Panc1 (cell line): Measurements from ENCODE around the gene MAP3K20. TPM values are rescaled to one million over a fixed set of nuclear protein-coding genes. Genes with fewer than 3 reads are reported as not detected.
A peak's percentile ranks its signal among the peaks of the same experiment; 100 is the strongest.

Experiments
- ATAC-seq: fragments of 200-7000 bp; cut with Tn5 transposase; 2 replicates; pipeline ENCODE4 v1.9.1; 2020; ENCODE audit warnings: mild to moderate bottlenecking, moderate library complexity
- BruUV-seq: library from RNA; stranded (reverse); fragments of 400-500 nt; replicated peaks from 2 replicates; lab custom pipeline; 2021; lab: Mats Ljungman, UMichigan
- CTCF ChIA-PET: fragments of 300-600 bp; sonication (Branson Sonifier 250); formaldehyde crosslinking; loops from one replicate; lab custom pipeline; 2022; ENCODE audit warnings: antibody characterized with exemption; lab: Charles Lee
- POLR2A ChIA-PET: fragments of 300-600 bp; sonication (Branson Sonifier 250); formaldehyde crosslinking; loops from one replicate; lab custom pipeline; 2022; ENCODE audit warnings: antibody characterized with exemption; lab: Charles Lee
- DNase-seq: peaks from one replicate; pipeline ENCODE4 v3.0.0-alpha.2; 2010; ENCODE audit warnings: low read depth, low spot score
- H3K27ac ChIP-seq: 2 replicates; pipeline ENCODE4 v1.5.1; 2011; ENCODE audit warnings: mild to moderate bottlenecking, low read length, inconsistent platforms
- H3K27me3 ChIP-seq: fragments of 200-500 bp; sonication (Bioruptor generic); 2 replicates; pipeline ENCODE4 v1.6.0; 2014; ENCODE audit warnings: low read length, inconsistent platforms; ENCODE audit not compliant: control insufficient read depth, insufficient read depth
- H3K36me3 ChIP-seq: fragments of 200-500 bp; sonication (Bioruptor generic); 2 replicates; pipeline ENCODE4 v1.5.1; 2014; ENCODE audit warnings: inconsistent platforms, mild to moderate bottlenecking, low read length, moderate library complexity; ENCODE audit not compliant: control insufficient read depth, insufficient read depth
- H3K4me1 ChIP-seq: 2 replicates; pipeline ENCODE4 v1.5.1; 2011; ENCODE audit warnings: inconsistent platforms, mild to moderate bottlenecking, low read length, moderate library complexity; ENCODE audit not compliant: control insufficient read depth, insufficient read depth
- H3K4me3 ChIP-seq, 2 experiments: 2 replicates each; pipeline ENCODE4 v1.5.1; 2011 to 2012; ENCODE audit warnings: low read depth in 2 of 2, low read length in 2 of 2, mild to moderate bottlenecking in 2 of 2, inconsistent platforms in 1 of 2, moderate library complexity in 1 of 2
- H3K9me3 ChIP-seq: fragments of 200-500 bp; sonication (Bioruptor generic); 2 replicates; pipeline ENCODE4 v1.5.1; 2014; ENCODE audit warnings: low read depth, mild to moderate bottlenecking, inconsistent platforms, low read length, moderate library complexity; ENCODE audit not compliant: control insufficient read depth, insufficient read depth
- CTCF ChIP-seq: fragments of 450-650 bp; IDR thresholded peaks from 2 replicates; pipeline ENCODE4 v1.5.1; 2017; ENCODE audit warnings: mild to moderate bottlenecking
- POLR2AphosphoS5 ChIP-seq: IDR thresholded peaks from 2 replicates; pipeline ENCODE4 v1.6.1; 2012; ENCODE audit warnings: mild to moderate bottlenecking, low read depth, low read length, moderate library complexity
- REST ChIP-seq, 2 experiments: IDR thresholded peaks; 2 replicates each; pipeline ENCODE4 v1.6.1; 2011 to 2012; ENCODE audit warnings: low read depth in 2 of 2, control low read depth in 1 of 2, low read length in 1 of 2, mild to moderate bottlenecking in 1 of 2, moderate library complexity in 1 of 2; ENCODE audit not compliant: insufficient read depth in 1 of 2
- SIN3A ChIP-seq: IDR thresholded peaks from 2 replicates; pipeline ENCODE4 v1.6.1; 2012; ENCODE audit warnings: low read depth, mild to moderate bottlenecking, low read length, moderate library complexity, borderline replicate concordance; ENCODE audit not compliant: insufficient read depth
- TCF7L2 ChIP-seq: IDR thresholded peaks from 2 replicates; pipeline ENCODE4 v1.6.1; 2011; ENCODE audit warnings: mild to moderate bottlenecking, low read depth, low read length, inconsistent platforms
- in situ Hi-C: cut with HindIII; loops from 2 replicates; pipeline ENCODE4 v1.10.0; 2016; ENCODE audit warnings: low sequenced_read_pairs, low pct_unique_long_range_greater_than_20kb
- intact Hi-C: fragments of 100-400 bp; cut with micrococcal nuclease; formaldehyde crosslinking; loops from one replicate; pipeline ENCODE4 v1.10.0; 2022; ENCODE audit not compliant: unreplicated experiment
- total RNA-seq: library from RNA; stranded (reverse); gene quantifications from one replicate; pipeline ENCODE4 v1.2.1, GENCODE V29; 2021; ENCODE audit not compliant: unreplicated experiment

MAP3K20 gene
- total RNA-seq, 1 experiment from 2014 or later: 121 TPM

- ChIA-PET POLR2A (interaction anchor here (0.6 kb wide), 1 partner anchor 34 kb away, joined by 3 read pairs; no protein-coding TSS in a partner anchor), CTCF (interaction anchor here (0.6 to 2.5 kb wide), 13 partner anchors 46 to 327 kb away, joined by 3 to 9 read pairs (median 4); partner anchors contain the start of gene CDCA7)
- DNase-seq (peak; percentile 85), ATAC-seq (peak; percentile 88)
- no peaks in the 10 kb centered on the region for H3K27me3 ChIP-seq
- H3K27ac ChIP-seq: peak overlapping the region; percentile 96
- H3K9me3 ChIP-seq: no peaks in the 10 kb centered on the region
- H3K36me3 ChIP-seq: no peaks in the 10 kb centered on the region
- intact Hi-C loops (loop anchor here (2.0 to 5.0 kb wide), 2 partner anchors 53 to 185 kb away; no protein-coding TSS in a partner anchor), in situ Hi-C loops (no loop called here)
- H3K4me3 ChIP-seq: no peak overlapping the region
- TF ChIP-seq SIN3A (no peak), CTCF (peak; percentile 88), POLR2AphosphoS5 (0 out of 2 replicates have a peak, but pooled peaks have one; percentile 46)
- peaks cover 39% of the 10 kb centered on the region for H3K4me1 ChIP-seq
- BruUV-seq: no TSS peak
Measured at GRCh38 chr2:173027181-173028128, 48.2 kb upstream of the MAP3K20 start.

- intact Hi-C loops (loop anchor here (5.0 kb wide), 1 partner anchor 184 kb away; no protein-coding TSS in a partner anchor), in situ Hi-C loops (no loop called here)
- Histone ChIP-seq H3K9me3 (no peaks in the 10 kb centered on the region), H3K36me3 (no peaks in the 10 kb centered on the region), H3K27me3 (no peaks in the 10 kb centered on the region), H3K4me3 (no peak overlapping the region), H3K4me1 (peaks cover 38% of the 10 kb centered on the region), H3K27ac (peak overlapping the region; percentile 96)
- DNase-seq: no peak
- TF ChIP-seq CTCF: no peak
- TF ChIP-seq SIN3A: no peak
- no peak for TF ChIP-seq REST (IDR thresholded peaks at IDR 0.05; ENCODE audit: insufficient read depth in 1 of 2, low read depth in 2 of 2, low read length in 1 of 2)
- no peak for TF ChIP-seq TCF7L2
- no peak for TF ChIP-seq POLR2AphosphoS5
- ATAC-seq: no peak; the same call in 1 of the 2 replicates
- no TSS peak for BruUV-seq
- CTCF ChIA-PET: interaction anchor here (0.6 to 2.5 kb wide), 7 partner anchors 45 to 189 kb away, joined by 3 to 9 read pairs (median 4); no protein-coding TSS in a partner anchor
- POLR2A ChIA-PET: interaction anchor here (0.6 kb wide), 1 partner anchor 33 kb away, joined by 3 read pairs; no protein-coding TSS in a partner anchor
Measured at GRCh38 chr2:173028141-173028540, 47.5 kb upstream of the MAP3K20 start.
